Activated naive CD4-positive, alpha-beta T cell treated with anti-CD3 and anti-CD28 coated beads for 36 hours (primary cell): Measurements from ENCODE around the gene ZNF138. TPM values are rescaled to one million over a fixed set of nuclear protein-coding genes. Genes with fewer than 3 reads are reported as not detected.
"Not testable (repeated sequence)": the region's sequence is repeated elsewhere in the genome, so short reads cannot be mapped to it uniquely, and the experiment has no call there.

Experiments used
- CTCF ChIA-PET: fragments of 350-600 bp; sonication (Branson Sonifier 250); formaldehyde crosslinking; loops from one replicate; lab custom pipeline; 2021; ENCODE audit warnings: antibody characterized with exemption; lab: Charles Lee
- DNase-seq: peaks from one replicate; pipeline ENCODE4 v3.0.0-alpha.2; 2020
- H3K27ac Mint-ChIP-seq: one replicate; pipeline ENCODE4 v1.8.0; 2021; ENCODE audit warnings: mild to moderate bottlenecking, mixed read lengths
- H3K27me3 Mint-ChIP-seq: one replicate; pipeline ENCODE4 v1.8.0; 2021; ENCODE audit warnings: low read depth, mixed read lengths
- H3K36me3 Mint-ChIP-seq: one replicate; pipeline ENCODE4 v1.8.0; 2021; ENCODE audit warnings: low read depth, mixed read lengths
- H3K4me1 Mint-ChIP-seq: one replicate; pipeline ENCODE4 v1.8.0; 2021; ENCODE audit warnings: low read depth, mixed read lengths
- H3K4me3 Mint-ChIP-seq: one replicate; pipeline ENCODE4 v1.8.0; 2021; ENCODE audit warnings: mild to moderate bottlenecking, moderate library complexity, mixed read lengths
- H3K9me3 Mint-ChIP-seq: one replicate; pipeline ENCODE4 v1.8.0; 2021; ENCODE audit warnings: mixed read lengths
- intact Hi-C: fragments of 100-400 bp; cut with micrococcal nuclease; formaldehyde crosslinking; loops from one replicate; pipeline ENCODE4 v1.15.1; 2023
- total RNA-seq, 2 experiments: library from RNA; stranded (reverse); gene quantifications; one replicate each; pipeline ENCODE4 v1.2.3, GENCODE V29; 2021

ZNF138 gene
- total RNA-seq, 2 experiments from 2014 or later, result 10.6 to 10.7 TPM

DNA sequence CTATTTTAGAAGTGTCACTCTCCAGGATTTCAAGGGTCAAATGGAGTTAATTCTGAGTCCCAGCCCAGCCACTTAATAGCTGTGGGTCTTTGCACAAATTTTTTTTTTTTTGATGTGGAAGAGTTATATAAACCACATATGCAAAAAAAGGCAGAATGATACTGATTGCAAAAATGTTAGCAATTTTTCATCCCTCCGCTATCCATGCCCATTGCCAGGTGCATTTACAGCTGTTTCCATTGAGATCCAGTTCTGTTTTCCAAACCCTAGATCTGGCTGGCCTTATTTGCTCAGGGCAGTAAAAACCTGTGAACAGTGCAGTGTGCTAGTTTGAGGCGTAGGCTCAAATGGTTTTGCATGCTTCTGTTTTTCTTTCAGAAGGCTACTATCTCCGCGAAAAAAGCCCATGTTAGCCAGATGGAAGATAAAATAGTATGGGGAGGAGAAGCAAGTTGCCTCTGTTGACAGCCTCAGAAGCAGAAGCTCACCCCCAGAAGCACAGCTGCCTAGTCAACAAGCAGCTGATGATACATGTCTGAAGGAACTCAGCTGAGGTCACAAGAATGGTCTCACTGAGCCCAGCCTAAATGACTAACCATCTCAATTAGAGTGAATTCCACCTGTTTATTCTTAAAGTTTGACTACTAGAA is 997 bp upstream of the ZNF138 start:
- Mint-ChIP-seq H3K27me3 (no peaks in the 10 kb centered on the region), H3K27ac (peak overlapping the region; percentile 69), H3K36me3 (peaks cover 13% of the 10 kb centered on the region), H3K4me1 (peaks cover 26% of the 10 kb centered on the region), H3K4me3 (no peak overlapping the region), H3K9me3 (no peaks in the 10 kb centered on the region)
- CTCF ChIA-PET, result no interaction called here
- DNase-seq, result no peak
- intact Hi-C loops, result loop anchor here (5.0 kb wide), 2 partner anchors 94 to 1699 kb away; no protein-coding TSS in a partner anchor

DNA sequence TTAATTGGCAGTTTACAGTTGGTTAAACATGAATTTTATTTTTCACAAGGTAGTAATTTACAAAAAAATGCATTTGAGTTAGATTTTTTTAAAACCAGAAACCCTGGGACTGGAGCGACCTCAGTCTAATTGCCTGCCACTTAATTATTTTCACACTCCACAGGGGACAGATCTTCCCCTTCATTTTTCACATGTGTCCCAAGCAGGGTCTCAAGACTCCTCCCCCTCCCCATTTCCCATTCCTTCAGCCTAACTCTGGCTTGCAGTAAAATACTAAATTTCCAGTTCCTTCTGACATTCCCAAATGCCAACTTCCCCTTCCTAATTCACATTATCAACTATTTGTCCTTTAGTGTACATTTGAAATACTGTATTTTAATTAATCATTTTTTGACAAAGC is 948 bp downstream of the ZNF138 start:
- Mint-ChIP-seq H3K9me3 (no peaks in the 10 kb centered on the region), H3K27me3 (no peaks in the 10 kb centered on the region), H3K4me1 (peaks cover 31% of the 10 kb centered on the region), H3K4me3 (peak overlapping the region; percentile 97), H3K27ac (no peak overlapping the region), H3K36me3 (peaks cover 29% of the 10 kb centered on the region)
- intact Hi-C loops, result loop anchor here (2.0 kb wide), 3 partner anchors 108 to 580 kb away; partner anchors contain the start of genes ZNF273 and ZNF680
- DNase-seq, result no peak
- CTCF ChIA-PET, result no interaction called here

DNA sequence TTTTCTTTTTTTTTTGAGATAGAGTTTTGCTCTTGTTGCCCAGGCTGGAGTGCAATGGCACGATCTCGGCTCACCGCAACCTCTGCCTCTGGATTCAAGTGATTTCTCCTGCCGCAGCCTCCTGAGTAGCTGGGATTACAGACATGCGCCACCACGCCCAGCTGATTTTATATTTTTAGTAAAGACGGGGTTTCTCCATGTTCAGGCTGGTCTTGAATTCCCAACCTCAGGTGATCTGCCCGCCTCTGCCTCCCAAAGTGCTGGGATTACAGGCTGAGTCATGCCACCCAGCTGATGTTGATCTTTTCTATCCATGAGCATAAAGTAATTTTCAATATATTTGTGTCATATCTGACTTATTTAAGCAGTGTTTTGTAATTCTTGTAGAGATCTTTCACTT is 4.9 kb downstream of the ZNF138 start:
- DNase-seq, H3K27me3 Mint-ChIP-seq, H3K9me3 Mint-ChIP-seq, CTCF ChIA-PET, H3K4me3 Mint-ChIP-seq, intact Hi-C loops, H3K27ac Mint-ChIP-seq: not testable (repeated sequence)
- peaks cover 30% of the 10 kb centered on the region for H3K4me1 Mint-ChIP-seq
- peaks cover 56% of the 10 kb centered on the region for H3K36me3 Mint-ChIP-seq

DNA sequence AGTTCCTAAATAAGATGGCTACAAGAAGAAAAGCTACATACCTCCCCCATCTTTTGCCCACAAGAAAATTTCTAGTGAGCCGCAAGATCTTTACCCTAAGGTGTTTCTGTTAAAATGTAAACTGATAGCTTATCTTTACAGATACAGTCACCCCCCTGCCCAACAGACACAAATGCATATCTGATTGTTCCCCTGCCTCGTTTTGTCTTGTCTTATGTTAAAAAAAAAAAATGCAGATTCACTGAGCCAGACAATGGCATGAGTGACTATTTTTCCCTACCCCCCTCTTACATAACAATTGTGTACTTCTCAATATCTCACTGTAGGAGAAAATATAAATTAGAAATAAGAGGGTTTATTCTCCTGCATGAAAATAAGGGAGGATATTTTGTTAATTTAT is 8.5 kb downstream of the ZNF138 start:
- Mint-ChIP-seq H3K9me3 (peaks cover 9% of the 10 kb centered on the region), H3K4me3 (no peak overlapping the region), H3K27ac (no peak overlapping the region), H3K36me3 (peaks cover 67% of the 10 kb centered on the region), H3K27me3 (no peaks in the 10 kb centered on the region), H3K4me1 (peaks cover 14% of the 10 kb centered on the region)
- CTCF ChIA-PET, result no interaction called here
- no peak for DNase-seq
- intact Hi-C loops, result no loop called here

DNA sequence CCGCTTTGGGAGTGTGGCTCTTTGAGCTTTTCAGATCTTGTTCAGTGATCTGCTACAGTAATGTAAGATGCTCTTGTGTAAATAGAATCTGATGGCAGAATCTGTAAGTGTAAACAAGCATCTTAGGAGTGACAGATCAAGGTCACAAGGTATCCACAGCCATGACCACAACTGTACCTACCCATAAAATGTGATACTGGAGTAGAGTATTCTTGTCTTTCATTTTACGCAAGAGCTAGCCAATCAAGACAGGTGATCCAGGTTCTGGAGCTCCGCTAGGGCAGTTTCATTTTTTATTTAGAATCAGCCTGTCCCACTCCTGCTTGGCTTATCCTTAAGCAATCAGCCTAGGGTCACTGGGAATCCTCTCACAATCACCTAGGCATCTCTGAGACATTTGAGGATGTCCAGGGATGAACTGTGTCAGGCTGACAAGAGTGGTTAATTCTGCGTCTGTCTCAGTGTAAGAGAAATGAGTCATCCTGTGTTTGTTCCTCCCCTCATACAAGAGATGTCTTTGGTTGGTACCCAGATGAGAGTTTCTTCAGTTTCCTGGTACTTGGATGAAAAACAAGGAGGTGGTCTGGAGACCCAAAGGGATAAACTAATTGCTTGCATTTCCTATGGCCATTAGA is 13.6 kb downstream of the ZNF138 start:
- CTCF ChIA-PET, result no interaction called here
- Mint-ChIP-seq H3K4me1 (peaks cover 2% of the 10 kb centered on the region), H3K9me3 (peaks cover 9% of the 10 kb centered on the region), H3K27ac (no peak overlapping the region), H3K36me3 (peaks cover 49% of the 10 kb centered on the region), H3K4me3 (no peak overlapping the region), H3K27me3 (no peaks in the 10 kb centered on the region)
- intact Hi-C loops, result no loop called here
- DNase-seq, result no peak

DNA sequence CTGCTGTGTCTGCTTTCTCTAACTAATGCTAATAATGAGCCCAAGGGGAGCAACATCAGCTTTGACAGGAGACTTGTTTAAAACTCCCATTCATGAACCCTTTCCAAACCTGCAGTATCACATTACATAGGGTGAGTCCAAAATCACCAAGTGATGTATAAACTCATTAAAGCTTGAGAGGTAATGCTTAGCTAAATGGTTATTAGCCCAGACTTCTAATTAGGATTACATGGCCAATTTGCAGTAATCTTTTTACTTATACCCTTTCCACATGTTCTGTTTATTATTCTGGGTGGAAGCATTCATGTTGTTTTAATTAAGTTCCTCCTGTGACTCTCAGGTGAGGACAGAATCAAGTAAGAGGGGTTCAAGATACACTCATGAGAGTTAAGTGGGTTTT is 17.5 kb downstream of the ZNF138 start:
- Mint-ChIP-seq H3K9me3 (peaks cover 7% of the 10 kb centered on the region), H3K4me3 (no peak overlapping the region), H3K27me3 (no peaks in the 10 kb centered on the region), H3K4me1 (peaks cover 6% of the 10 kb centered on the region), H3K36me3 (peaks cover 51% of the 10 kb centered on the region), H3K27ac (no peak overlapping the region)
- CTCF ChIA-PET, result no interaction called here
- DNase-seq, result no peak
- intact Hi-C loops, result no loop called here

DNA sequence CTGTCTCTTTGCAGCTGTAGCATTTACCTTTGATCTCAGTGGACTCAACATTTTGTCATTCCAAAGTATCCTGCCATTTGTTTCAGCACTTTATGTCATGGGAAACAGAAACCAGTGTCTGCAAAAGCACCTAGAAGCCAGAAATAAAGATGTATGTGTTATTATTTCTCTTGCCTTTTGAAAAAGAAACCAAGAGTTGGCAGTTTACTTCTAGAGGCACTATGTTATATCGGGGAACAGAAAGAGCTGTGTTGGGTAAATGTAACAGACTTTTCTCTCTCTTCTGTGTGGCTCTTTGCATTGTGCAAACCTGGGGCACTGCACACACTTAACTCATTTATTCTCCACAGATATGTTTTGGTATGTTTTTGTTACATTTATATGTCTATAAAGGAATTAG is 36.7 kb downstream of the ZNF138 start:
- H3K27me3 Mint-ChIP-seq, result no peaks in the 10 kb centered on the region
- peaks cover 58% of the 10 kb centered on the region for H3K36me3 Mint-ChIP-seq
- H3K27ac Mint-ChIP-seq, result no peak overlapping the region
- H3K4me3 Mint-ChIP-seq, result no peak overlapping the region
- CTCF ChIA-PET, result no interaction called here
- H3K4me1 Mint-ChIP-seq, result no peaks in the 10 kb centered on the region
- DNase-seq, result no peak
- peaks cover 46% of the 10 kb centered on the region for H3K9me3 Mint-ChIP-seq
- intact Hi-C loops, result no loop called here

DNA sequence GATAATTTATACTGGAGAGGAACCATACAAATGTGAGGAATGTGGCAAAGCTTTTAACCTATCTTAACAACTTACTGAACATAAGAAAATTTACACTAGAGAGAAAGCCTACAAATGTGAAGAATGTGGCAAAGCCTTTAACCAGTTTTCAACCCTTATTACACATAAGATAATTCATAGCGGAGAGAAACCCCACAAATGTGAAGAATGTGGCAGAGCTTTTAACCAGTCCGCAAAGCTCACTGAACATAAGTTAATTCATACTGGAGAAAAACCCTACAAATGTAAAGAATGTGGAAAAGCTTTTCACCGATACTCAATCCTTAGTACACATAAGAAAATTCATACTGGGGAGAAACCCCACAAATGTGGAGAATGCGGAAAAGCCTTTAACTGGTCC is 37.9 kb downstream of the ZNF138 start:
- Mint-ChIP-seq H3K36me3 (peaks cover 58% of the 10 kb centered on the region), H3K27ac (no peak overlapping the region), H3K4me1 (no peaks in the 10 kb centered on the region), H3K27me3 (no peaks in the 10 kb centered on the region), H3K4me3 (no peak overlapping the region), H3K9me3 (peaks cover 52% of the 10 kb centered on the region)
- intact Hi-C loops, result no loop called here
- CTCF ChIA-PET, result no interaction called here
- no peak for DNase-seq

DNA sequence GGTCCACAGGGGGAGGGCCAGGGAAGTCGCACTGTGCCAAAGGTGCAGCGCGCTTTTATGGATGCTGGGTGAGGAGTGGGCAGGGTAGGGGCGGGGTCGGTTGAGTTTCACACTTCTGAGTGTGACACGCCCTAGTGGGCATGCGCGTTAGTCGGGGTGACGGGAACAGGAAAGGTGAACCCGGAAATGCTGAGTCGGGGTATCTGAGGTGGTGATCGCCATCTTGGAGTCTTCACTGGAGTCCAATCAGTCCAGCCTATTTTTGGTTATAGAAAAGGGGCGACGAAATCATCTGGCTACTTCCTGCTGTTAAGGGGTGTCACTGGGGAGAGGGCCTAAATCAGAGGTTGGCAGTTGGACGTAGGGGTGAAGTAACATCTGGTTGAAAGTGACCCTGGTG is 40.8 kb downstream of the ZNF138 start:
- Mint-ChIP-seq H3K36me3 (peaks cover 52% of the 10 kb centered on the region), H3K27ac (no peak overlapping the region), H3K27me3 (no peaks in the 10 kb centered on the region), H3K9me3 (peaks cover 57% of the 10 kb centered on the region), H3K4me3 (no peak overlapping the region), H3K4me1 (no peaks in the 10 kb centered on the region)
- no peak for DNase-seq
- CTCF ChIA-PET, result no interaction called here
- intact Hi-C loops, result no loop called here

DNA sequence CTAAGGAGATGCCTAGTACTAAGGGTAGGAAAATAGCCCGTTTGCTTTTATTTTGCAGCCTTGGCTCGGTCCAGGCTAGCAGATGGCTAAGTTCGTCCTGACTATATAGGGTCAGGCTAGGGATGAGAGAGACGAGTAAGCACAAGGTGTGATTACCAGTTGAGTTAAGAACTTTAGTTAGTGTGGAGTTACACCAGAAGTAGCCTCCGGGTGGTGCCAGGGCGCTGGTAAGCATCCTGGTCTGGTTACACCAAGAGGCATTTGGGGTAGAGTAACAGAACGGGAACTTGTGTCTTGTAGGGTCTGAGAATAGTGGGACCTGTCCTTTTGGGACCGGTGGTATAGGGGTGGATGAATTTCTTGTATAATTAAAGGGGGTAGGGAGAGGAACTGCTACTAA is 41.6 kb downstream of the ZNF138 start:
- DNase-seq, H3K27me3 Mint-ChIP-seq, CTCF ChIA-PET, H3K27ac Mint-ChIP-seq, intact Hi-C loops, H3K4me1 Mint-ChIP-seq, H3K4me3 Mint-ChIP-seq: not testable (repeated sequence)
- H3K9me3 Mint-ChIP-seq, result peaks cover 54% of the 10 kb centered on the region
- peaks cover 45% of the 10 kb centered on the region for H3K36me3 Mint-ChIP-seq

DNA sequence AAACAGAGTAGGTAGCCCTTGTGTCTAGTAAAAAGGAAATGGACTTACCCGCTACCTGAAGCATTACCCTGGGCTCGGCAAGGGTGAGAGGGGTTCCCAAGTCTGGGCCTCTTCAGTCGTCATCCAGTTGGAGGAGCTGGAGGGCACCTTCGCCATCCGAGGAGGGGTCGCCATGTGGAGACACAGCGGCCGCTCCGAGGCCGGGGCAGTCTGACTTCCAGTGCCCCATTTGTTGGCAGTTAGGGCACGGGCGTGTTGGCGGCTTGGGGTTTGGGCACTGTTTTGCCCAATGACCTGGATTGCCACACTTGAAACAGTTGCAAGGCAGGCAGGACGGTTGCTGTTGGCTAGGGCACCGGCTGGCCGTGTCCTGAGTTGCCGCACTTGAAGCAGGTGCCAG is 43.8 kb downstream of the ZNF138 start:
- H3K9me3 Mint-ChIP-seq, result peaks cover 36% of the 10 kb centered on the region
- DNase-seq, intact Hi-C loops, CTCF ChIA-PET, H3K27ac Mint-ChIP-seq, H3K27me3 Mint-ChIP-seq, H3K4me1 Mint-ChIP-seq, H3K4me3 Mint-ChIP-seq: not testable (repeated sequence)
- peaks cover 24% of the 10 kb centered on the region for H3K36me3 Mint-ChIP-seq

DNA sequence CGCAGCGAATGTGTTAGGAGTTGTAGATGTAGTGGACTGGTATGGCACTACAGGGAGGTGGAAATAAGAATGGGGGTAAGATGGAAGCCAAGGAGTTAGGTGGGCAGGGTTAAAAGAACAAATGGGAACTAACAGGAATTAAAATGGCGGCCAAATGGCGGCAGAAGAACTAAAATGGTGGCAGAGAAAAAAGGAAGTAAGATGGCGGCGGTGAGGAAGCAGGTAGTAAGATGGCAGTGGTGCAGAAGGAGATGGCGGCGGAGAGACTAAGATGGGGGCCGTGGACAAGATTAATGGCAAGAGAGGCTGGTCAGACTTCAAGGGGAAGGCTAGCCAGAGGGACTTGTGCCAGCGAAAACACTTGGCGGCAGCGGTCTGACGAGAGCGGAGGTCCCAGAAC is 44.5 kb downstream of the ZNF138 start:
- CTCF ChIA-PET, result no interaction called here
- intact Hi-C loops, result no loop called here
- Mint-ChIP-seq H3K4me1 (no peaks in the 10 kb centered on the region), H3K27ac (no peak overlapping the region), H3K4me3 (no peak overlapping the region), H3K27me3 (no peaks in the 10 kb centered on the region), H3K9me3 (peaks cover 36% of the 10 kb centered on the region), H3K36me3 (peaks cover 21% of the 10 kb centered on the region)
- DNase-seq, result no peak

DNA sequence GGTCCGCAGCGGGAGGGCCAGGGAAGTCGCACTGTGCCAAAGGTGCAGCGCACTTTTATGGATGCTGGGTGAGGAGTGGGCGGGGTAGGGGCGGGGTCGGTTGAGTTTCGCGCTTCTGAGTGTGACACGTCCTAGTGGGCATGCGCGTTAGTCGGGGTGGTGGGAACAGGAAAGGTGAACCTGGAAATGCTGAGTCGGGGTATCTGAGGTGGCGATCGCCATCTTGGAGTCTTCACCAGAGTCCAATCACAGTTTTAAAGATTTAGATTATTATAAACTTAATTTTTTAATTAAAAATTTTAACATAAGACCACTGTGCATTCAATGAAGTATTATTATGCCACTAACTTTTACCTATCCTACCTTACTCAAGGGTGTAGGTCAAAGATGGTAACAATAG is 45.7 kb downstream of the ZNF138 start:
- H3K27ac Mint-ChIP-seq, result no peak overlapping the region
- CTCF ChIA-PET, result no interaction called here
- intact Hi-C loops, result no loop called here
- no peak for DNase-seq
- H3K36me3 Mint-ChIP-seq, result peaks cover 16% of the 10 kb centered on the region
- H3K4me3 Mint-ChIP-seq, result no peak overlapping the region
- H3K9me3 Mint-ChIP-seq, result peaks cover 32% of the 10 kb centered on the region
- no peaks in the 10 kb centered on the region for H3K27me3 Mint-ChIP-seq
- no peaks in the 10 kb centered on the region for H3K4me1 Mint-ChIP-seq
